NCI-H524 treated with DMSO at 0.1 percent for 48 hours (cell line): ENCODE results near the gene CEBPA.
"Not testable (repeated sequence)": the region's sequence is repeated elsewhere in the genome, so short reads cannot be mapped to it uniquely, and the experiment has no call there.

ENCODE experiments used
- DNase-seq: peaks from one replicate; lab custom pipeline; 2025; lab: John Stamatoyannopoulos, UW

The CEBPA gene

GRCh38 chr19:33300009-33300893 lies 2.1 kb downstream of the CEBPA start:
- no peak for DNase-seq

DNA sequence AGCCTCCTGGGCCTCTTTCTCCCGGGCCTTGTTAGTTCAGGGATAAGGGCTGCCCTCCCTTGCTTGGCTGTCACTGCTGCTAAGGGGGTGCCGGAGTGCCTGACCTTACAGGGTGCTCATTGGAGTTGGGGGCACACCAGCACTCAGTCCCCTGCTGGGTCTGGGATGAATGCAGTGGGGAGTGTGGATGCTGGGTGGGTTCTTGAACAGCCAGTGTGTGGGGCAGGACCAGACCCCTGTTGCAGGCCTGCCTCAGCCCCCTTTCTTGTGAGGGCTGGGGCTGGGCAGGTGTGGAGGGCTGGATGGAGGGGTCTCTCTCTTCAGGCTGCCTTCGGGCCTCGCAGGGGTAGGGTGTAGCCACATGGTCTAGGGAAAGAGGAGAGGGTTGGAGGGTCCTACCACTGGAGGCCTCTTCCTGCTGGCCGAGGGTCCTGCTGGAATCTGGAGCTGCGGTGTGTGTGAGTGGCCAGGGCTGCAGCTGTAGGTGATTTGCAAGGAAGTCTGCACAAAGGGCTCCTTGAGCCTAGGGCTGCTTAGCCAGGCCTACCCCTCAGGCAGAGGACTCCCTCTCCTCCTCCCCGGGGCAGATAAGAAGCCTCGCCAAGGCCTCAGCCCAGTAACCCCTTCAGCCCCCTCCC lies 3.2 kb downstream of the CEBPA start:
- DNase-seq, result no peak

- DNase-seq, result no peak
These were observed 4.0 kb downstream of the CEBPA start for GRCh38 chr19:33298146-33298911.

GRCh38 chr19:33297401-33298145 lies 4.8 kb downstream of the CEBPA start:
- DNase-seq, result no peak

DNA sequence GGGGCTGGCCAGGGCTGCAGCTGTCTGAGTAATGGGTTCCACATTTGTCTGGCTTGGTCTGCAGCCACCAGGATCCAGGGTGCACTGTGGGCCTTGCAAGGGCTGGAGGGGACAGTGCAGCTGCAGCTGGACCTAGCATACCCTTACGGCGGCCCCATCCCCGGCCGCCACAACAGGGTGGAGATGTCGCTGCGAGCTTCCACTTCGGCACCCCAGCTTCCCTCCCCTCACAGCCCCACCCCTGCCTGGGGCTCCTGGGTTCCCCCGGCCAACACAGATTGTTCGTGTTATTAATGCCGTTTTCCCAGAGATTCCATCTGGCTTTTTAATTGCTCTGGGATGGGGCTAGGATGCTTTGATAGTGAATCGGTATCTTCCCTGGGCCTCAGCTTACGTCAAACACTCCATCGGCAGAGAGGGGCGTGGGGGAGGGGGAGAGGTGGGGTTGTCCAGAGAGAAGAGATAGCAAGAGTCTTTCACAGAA lies 5.8 kb downstream of the CEBPA start:
- DNase-seq, result no peak

GRCh38 chr19:33295621-33296487 lies 6.5 kb downstream of the CEBPA start:
- DNase-seq, result no peak

DNA sequence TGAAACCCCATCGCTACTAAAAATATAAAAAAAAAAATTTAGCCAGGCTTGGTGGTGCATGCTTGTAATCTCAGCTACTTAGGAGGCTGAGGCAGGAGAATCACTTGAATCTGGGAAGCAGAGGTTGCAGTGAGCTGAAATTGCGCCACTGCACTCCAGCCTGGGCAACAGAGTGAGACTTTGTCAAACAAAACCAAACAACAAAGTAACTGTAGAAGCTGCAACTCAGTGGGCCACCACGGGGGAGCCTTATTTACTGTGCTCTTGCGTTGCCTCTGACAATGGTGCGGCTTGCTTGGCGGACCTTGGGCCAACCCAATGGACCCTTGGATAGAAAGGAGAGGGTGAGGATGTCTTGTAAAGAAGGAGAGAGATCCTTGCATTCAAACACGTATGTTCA lies 7.3 kb downstream of the CEBPA start:
- DNase-seq, result not testable (repeated sequence)

GRCh38 chr19:33294058-33294798 lies 8.1 kb downstream of the CEBPA start:
- no peak for DNase-seq

- no peak for DNase-seq
These were observed 8.9 kb downstream of the CEBPA start for GRCh38 chr19:33293255-33294057.

- no peak for DNase-seq
These were observed 9.6 kb downstream of the CEBPA start for GRCh38 chr19:33292595-33293254.

DNA sequence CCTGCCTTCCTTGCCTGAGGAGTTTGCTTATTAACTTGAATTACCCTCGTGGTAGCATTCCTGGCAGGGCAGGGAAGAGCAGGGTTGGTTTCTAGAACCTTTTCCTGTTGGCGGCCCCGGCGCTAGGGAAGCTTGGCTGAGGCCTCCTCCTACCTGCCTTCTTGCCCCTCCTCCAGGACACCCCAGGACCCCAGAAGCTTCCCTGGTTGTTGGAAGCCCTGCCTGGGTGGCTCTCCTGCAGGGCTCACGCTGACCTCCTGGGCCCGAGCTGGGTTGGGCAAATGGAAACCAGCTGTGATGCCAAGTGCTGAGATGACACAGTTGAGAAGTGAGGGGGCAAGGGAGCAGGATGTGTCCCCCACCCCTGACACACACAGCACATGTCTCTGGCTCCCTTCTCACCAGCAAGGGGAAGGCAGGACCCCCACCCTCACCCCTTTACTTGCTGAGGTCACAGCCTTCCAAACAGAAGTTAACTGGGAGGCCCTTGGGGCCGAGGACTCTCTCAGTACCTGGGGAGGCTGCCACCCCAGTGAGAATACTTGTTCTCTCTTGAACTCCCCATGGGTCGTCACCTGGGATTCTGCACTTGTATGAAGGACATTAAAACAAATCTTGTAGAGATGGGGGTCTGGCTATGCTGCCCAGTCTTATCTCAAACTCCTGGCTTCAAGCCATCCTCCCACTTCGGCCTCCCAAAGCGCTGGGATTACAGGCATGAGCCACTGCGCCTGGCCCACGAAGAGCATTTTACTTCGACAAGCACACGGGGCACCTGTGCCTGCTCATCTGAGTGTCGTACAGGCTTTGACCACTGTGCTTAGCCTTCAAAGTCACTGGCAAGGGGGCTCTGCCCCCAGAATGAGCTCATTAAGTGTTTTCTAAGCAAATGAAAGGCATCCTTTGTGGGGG lies 10.5 kb downstream of the CEBPA start:
- no peak for DNase-seq

DNA sequence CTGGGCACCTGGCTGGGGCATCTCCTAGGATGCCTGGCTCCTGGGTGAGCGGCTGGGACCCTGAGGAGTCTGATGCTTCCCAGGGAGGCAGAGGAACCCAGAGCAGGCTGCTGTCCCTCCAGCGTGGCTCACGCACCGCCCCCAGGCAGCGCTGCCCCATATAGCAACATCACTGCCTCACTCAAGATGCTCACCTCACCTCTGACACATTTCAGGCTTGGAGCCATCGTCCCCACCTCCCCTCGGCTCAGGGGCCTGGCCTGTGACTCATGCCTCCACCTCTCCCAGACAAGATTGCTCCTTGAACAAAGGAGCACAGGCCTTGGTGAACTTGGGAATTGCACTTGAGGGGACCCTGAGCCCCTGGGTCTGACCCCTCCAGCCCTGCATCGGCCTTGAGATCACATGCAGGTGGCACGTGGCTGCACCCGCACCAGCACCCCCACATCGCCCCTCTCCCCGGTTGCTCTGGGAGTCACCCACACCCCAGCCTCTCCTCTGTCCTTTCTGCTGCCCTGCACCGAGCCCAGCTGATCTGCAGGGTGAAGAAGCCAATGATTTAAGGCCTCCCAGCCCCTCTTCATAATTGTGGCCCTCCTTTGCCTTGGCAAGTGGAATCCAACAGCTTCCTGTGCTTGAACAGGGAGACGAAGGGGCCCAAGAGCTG lies 11.2 kb downstream of the CEBPA start:
- DNase-seq, result no peak

GRCh38 chr19:33290082-33290815 lies 12.1 kb downstream of the CEBPA start:
- DNase-seq, result no peak

DNA sequence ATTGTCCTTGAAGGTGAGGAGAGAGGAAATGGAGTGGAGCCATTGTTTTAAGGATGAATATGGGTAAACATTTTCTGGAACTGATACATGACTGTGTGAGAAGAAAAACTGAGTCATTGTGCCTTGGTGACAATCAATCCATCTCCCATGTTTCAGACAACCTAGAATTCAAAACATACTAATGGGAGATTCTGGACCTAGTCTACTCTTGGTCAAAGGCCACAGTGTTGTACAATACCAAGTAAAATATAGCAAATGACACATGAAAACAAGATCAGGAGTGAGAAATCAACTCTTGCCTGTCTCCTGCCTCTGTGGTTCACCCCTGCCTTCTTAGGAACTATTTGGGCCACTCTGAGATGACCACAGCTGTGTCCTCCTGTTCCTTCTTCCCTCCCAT lies 13.1 kb downstream of the CEBPA start:
- no peak for DNase-seq

GRCh38 chr19:33288666-33289065 lies 13.7 kb downstream of the CEBPA start:
- DNase-seq, result no peak

DNA sequence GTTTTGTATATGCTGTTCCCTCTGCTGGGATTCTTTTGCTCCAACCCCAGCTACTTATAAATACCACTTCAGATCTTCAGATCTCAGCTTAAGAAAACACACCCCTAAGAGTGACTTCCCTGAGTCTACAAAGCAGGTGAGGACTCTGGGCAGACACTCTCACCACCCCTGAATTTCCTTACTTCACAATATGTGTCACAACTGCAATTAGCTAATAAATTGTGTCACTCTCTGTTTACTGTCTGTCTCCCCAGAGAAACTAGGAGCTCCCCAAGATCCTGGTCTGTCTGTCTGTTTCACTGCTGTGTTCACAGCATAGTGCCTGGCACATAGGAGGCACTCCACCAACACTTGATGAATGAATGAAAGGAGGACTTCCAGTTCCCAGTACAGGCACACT lies 14.4 kb downstream of the CEBPA start:
- DNase-seq, result no peak
